K562 (cell line): ENCODE data around the gene FCER2. TPM values are rescaled to one million over a fixed set of nuclear protein-coding genes. Genes with fewer than 3 reads are reported as not detected.
A peak's percentile ranks its signal among the peaks of the same experiment; 100 is the strongest.

Source experiments
- ATAC-seq: fragments of 200-7000 bp; cut with Tn5 transposase; 3 replicates; pipeline ENCODE4 v1.9.1; 2020; ENCODE audit warnings: moderate library complexity
- BruUV-seq: library from RNA; stranded (reverse); fragments of 400-500 nt; replicated peaks from 2 replicates; lab custom pipeline; 2021; lab: Mats Ljungman, UMichigan
- CTCF ChIA-PET: fragments of 300-600 bp; formaldehyde crosslinking; extraction: SDS; loops from one replicate; lab custom pipeline; 2021; ENCODE audit warnings: low intra/inter-chr PET ratio; lab: Yijun Ruan, JAX
- POLR2A ChIA-PET: fragments of 300-600, 350-650 bp; sonication (Branson Sonifier 250); formaldehyde crosslinking; extraction: SDS; loops from one replicate; lab custom pipeline; 2021; ENCODE audit warnings: antibody characterized with exemption, inconsistent platforms; lab: Yijun Ruan, JAX
- DNase-seq, 4 experiments: peaks; one replicate each; pipeline versions ENCODE4 v3.0.0 to v3.0.0-alpha.2; 2011 to 2018; ENCODE audit warnings: low spot score in 3 of 4, mixed read lengths in 3 of 4; ENCODE audit errors: extremely low read depth in 1 of 4
- FAIRE-seq: peaks from 2 replicates; lab custom pipeline; 2011; peaks lifted over from hg19 to GRCh38; lab: Jason Lieb, UNC
- H2AFZ ChIP-seq: 2 replicates; pipeline ENCODE4 v1.6.0; 2011; ENCODE audit warnings: low read depth, low read length, control low read depth, inconsistent platforms
- H3K27ac ChIP-seq: fragments of 200-600 bp; 3 replicates; pipeline ENCODE4 v1.8.0; 2011; ENCODE audit warnings: low read depth, mild to moderate bottlenecking, control low read depth, inconsistent platforms, low read length, moderate library complexity, mixed read lengths; ENCODE audit errors: extremely low read depth
- H3K27me3 ChIP-seq, 2 experiments: fragments of 300-600 bp in 1 of 2; 2 replicates in 1 of 2; 3 replicates in 1 of 2; pipeline versions ENCODE4 v1.6.0 to v1.8.0; 2011; ENCODE audit warnings: inconsistent platforms in 2 of 2, low read length in 2 of 2, mild to moderate bottlenecking in 1 of 2, mixed read lengths in 1 of 2, moderate library complexity in 1 of 2; ENCODE audit not compliant: control insufficient read depth in 2 of 2, insufficient read depth in 2 of 2
- H3K36me3 ChIP-seq: fragments of 300-600 bp; 3 replicates; pipeline ENCODE4 v1.8.0; 2011; ENCODE audit warnings: mild to moderate bottlenecking, low read length, inconsistent platforms; ENCODE audit not compliant: control insufficient read depth, insufficient read depth
- H3K4me1 ChIP-seq, 2 experiments: fragments of 200-600 bp in 1 of 2; replicated peaks in 1 of 2; 2 replicates in 1 of 2; 3 replicates in 1 of 2; pipeline versions ENCODE4 v1.5.1 to v1.8.0; 2011; ENCODE audit warnings: inconsistent platforms in 2 of 2, low read length in 2 of 2, mild to moderate bottlenecking in 1 of 2, mixed read lengths in 1 of 2, moderate library complexity in 1 of 2; ENCODE audit not compliant: control insufficient read depth in 2 of 2, insufficient read depth in 2 of 2
- H3K4me2 ChIP-seq: 2 replicates; pipeline ENCODE4 v1.6.1; 2011; ENCODE audit warnings: low read length, control low read depth, inconsistent platforms, mixed read lengths; ENCODE audit not compliant: insufficient read depth
- H3K4me3 ChIP-seq: fragments of 200-600 bp; sonication (generic), shearing (Covaris generic); 2 replicates; pipeline ENCODE4 v1.5.1; 2016; ENCODE audit warnings: control low read depth, inconsistent platforms
- H3K79me2 ChIP-seq: fragments of 200-600 bp; 3 replicates; pipeline ENCODE4 v1.8.0; 2011; ENCODE audit warnings: low read length, inconsistent platforms; ENCODE audit not compliant: control insufficient read depth, insufficient read depth
- H3K9ac ChIP-seq, 2 experiments: 2 replicates each; pipeline versions ENCODE4 v1.6.0 to v1.6.1; 2011; ENCODE audit warnings: low read depth in 2 of 2, low read length in 2 of 2, control low read depth in 1 of 2, inconsistent platforms in 1 of 2, mild to moderate bottlenecking in 1 of 2, mixed read lengths in 1 of 2; ENCODE audit not compliant: insufficient read depth in 1 of 2
- H3K9me1 ChIP-seq: one replicate; pipeline ENCODE4 v1.6.0; 2011; ENCODE audit warnings: inconsistent platforms, mild to moderate bottlenecking, low read length, moderate library complexity; ENCODE audit not compliant: control insufficient read depth, insufficient read depth
- H3K9me3 ChIP-seq: replicated peaks from 2 replicates; pipeline ENCODE4 v1.5.1; 2011; ENCODE audit warnings: low read depth, low read length, inconsistent platforms; ENCODE audit not compliant: control insufficient read depth, insufficient read depth
- H4K20me1 ChIP-seq: replicated peaks from 2 replicates; pipeline ENCODE4 v1.6.1; 2011; ENCODE audit warnings: low read length, inconsistent platforms, mixed read lengths; ENCODE audit not compliant: control insufficient read depth, insufficient read depth
- CBFA2T3 ChIP-seq: fragments of 450-650 bp; IDR thresholded peaks from 2 replicates; pipeline ENCODE4 v1.6.1; 2017
- CEBPB ChIP-seq: fragments of 450-650 bp; IDR thresholded peaks from 2 replicates; pipeline ENCODE4 v1.6.1; 2016; ENCODE audit warnings: missing genetic modification characterization, missing compliant biosample characterization
- CEBPG ChIP-seq, 3 experiments: fragments of 200-800 bp in 1 of 3; sonication (Bioruptor generic) in 1 of 3; sonication (generic) in 1 of 3; formaldehyde crosslinking in 1 of 3; IDR thresholded peaks in 2 of 3; conservative IDR thresholded peaks in 1 of 3; 2 replicates each; pipeline versions ENCODE4 v1.6.1 to v1.8.0; 2016 to 2022; ENCODE audit warnings: missing compliant biosample characterization in 2 of 3, missing genetic modification characterization in 2 of 3, mild to moderate bottlenecking in 1 of 3, missing genetic modification reagents in 1 of 3
- EHMT2 ChIP-seq: fragments of 450-650 bp; IDR thresholded peaks from 2 replicates; pipeline ENCODE4 v1.6.1; 2018; ENCODE audit warnings: antibody characterized with exemption
- IFI16 ChIP-seq: fragments of 250-450 bp; sonication (Bioruptor Pico); IDR thresholded peaks from 2 replicates; pipeline ENCODE4 v2.1.2; 2022; ENCODE audit warnings: mild to moderate bottlenecking, inconsistent platforms
- IRF2 ChIP-seq: sonication (generic); formaldehyde crosslinking; IDR thresholded peaks from 2 replicates; pipeline ENCODE4 v1.8.1; 2022; ENCODE audit warnings: mild to moderate bottlenecking, missing genetic modification reagents
- MBD2 ChIP-seq: sonication (generic); IDR thresholded peaks from 2 replicates; pipeline ENCODE4 v1.6.1; 2016; ENCODE audit warnings: low read depth, borderline replicate concordance
- MITF ChIP-seq: IDR thresholded peaks from 2 replicates; pipeline ENCODE4 v1.6.1; 2014; ENCODE audit warnings: antibody characterized with exemption
- NR2C1 ChIP-seq, 2 experiments: fragments of 450-650 bp; IDR thresholded peaks; 2 replicates each; pipeline ENCODE4 v1.6.1; 2017; ENCODE audit warnings: mild to moderate bottlenecking in 2 of 2, antibody characterized with exemption in 1 of 2, inconsistent platforms in 1 of 2, missing compliant biosample characterization in 1 of 2, missing genetic modification characterization in 1 of 2
- SMARCE1 ChIP-seq: fragments of 450-650 bp; IDR thresholded peaks from 2 replicates; pipeline ENCODE4 v1.7.1; 2016; ENCODE audit warnings: mild to moderate bottlenecking
- SRF ChIP-seq, 2 experiments: fragments of 250-450, 450-650 bp in 1 of 2; sonication (Bioruptor Pico) in 1 of 2; sonication (generic) in 1 of 2; formaldehyde crosslinking; IDR thresholded peaks; 2 replicates each; pipeline versions ENCODE4 v1.5.0 to v1.5.1; 2020 to 2022; ENCODE audit warnings: mild to moderate bottlenecking in 1 of 2, missing genetic modification reagents in 1 of 2
- ZNF121 ChIP-seq: sonication (generic); formaldehyde crosslinking; conservative IDR thresholded peaks from 2 replicates; pipeline ENCODE4 v1.8.0; 2022; ENCODE audit warnings: missing genetic modification reagents
- WGBS: fragments of 100-300 bp; shearing (Covaris generic); methylation state at CpG from one replicate; pipeline ENCODE4 v1.1.6; 2016; ENCODE audit warnings: low coverage, mixed read lengths; ENCODE audit not compliant: insufficient coverage; ENCODE audit errors: missing lambda C conversion rate; 5-methylcytosine and 5-hydroxymethylcytosine counted together
- in situ Hi-C: fragments of 300-500 bp; cut with MboI; formaldehyde crosslinking; loops from 4 replicates; pipeline ENCODE4 v1.15.0; 2018; ENCODE audit warnings: inconsistent platforms, mixed read lengths
- intact Hi-C: fragments of 100-400 bp; cut with micrococcal nuclease; formaldehyde crosslinking; loops from 2 replicates; pipeline ENCODE4 v1.14.2; 2022
- polyA plus RNA-seq, 8 experiments: library from polyadenylated mRNA; depleted of rRNA in 4 of 8; stranded (reverse) in 5 of 8; unstranded in 3 of 8; fragments of >200 nt; fragmentation: Nextera tagmentation in 2 of 8; fragmentation: Illumina TruSeq in 1 of 8; extraction: Ambion mirVana in 2 of 8; extraction: Trizol in 1 of 8; gene quantifications; 2 replicates each; pipeline versions ENCODE4 v1.2.1 to v1.2.3, GENCODE V29; 2011 to 2014; ENCODE audit warnings: inconsistent platforms in 1 of 8, missing spikeins in 1 of 8
- total RNA-seq, 7 experiments: library from RNA; depleted of rRNA in 6 of 7; stranded (reverse); fragments of >200 nt in 6 of 7; fragmentation: Illumina TruSeq in 2 of 7; extraction: Trizol in 2 of 7; gene quantifications; 2 replicates each; pipeline versions ENCODE4 v1.2.1 to v1.2.3, GENCODE V29; 2011 to 2021; ENCODE audit warnings: low replicate concordance in 1 of 7

FCER2 gene
- total and polyA plus RNA-seq, 9 of the 15 experiments (the other 6 are each of a cell fraction or from before 2014, with no cell fraction given) = 0.11 TPM; not detected in 8

DNA sequence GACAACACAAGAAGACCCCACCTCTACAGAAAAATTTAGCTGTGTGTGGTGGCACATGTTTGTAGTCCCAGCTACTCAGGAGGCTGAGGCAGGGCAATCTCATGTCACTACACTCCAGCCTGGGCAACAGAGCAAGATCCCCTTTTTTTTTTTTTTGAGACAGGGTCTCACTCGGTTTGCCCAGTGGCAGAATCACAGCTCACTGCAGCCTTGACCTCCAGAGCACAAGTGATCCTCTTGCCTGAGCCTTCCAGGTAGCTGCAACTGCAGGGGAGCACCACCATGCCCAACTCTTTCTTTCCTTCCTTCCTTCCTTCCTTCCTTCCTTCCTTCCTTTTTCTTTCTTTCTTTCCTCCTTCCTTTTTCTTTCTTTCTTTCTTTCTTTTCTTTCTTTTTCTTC is 34.2 kb upstream of the FCER2 start:
- Histone ChIP-seq H3K9ac (no peak overlapping the region), H3K79me2 (no peaks in the 10 kb centered on the region), H3K4me3 (no peak overlapping the region), H3K27ac (no peak overlapping the region), H3K27me3 (peaks cover 10 to 24% of the 10 kb centered on the region in 2 experiments; a peak in 4 of 5 replicates), H3K4me1 (peaks cover 0 to 3% of the 10 kb centered on the region in 2 experiments; a peak in 1 of 5 replicates), H3K9me1 (no peaks in the 10 kb centered on the region), H2AFZ (no peak overlapping the region), H3K9me3 (0 out of 2 replicates have a peak, but pooled peaks cover 3% of the 10 kb centered on the region), H3K4me2 (no peak overlapping the region), H3K36me3 (no peaks in the 10 kb centered on the region), H4K20me1 (no peaks in the 10 kb centered on the region)
- 0% methylated on average over 1 of the region's 1 CpG for WGBS
- ATAC-seq = no peak
- CTCF ChIA-PET = no interaction called here
- BruUV-seq = no TSS peak
- no peak for DNase-seq
- FAIRE-seq = no peak
- POLR2A ChIA-PET = interaction anchor here (0.6 kb wide), 1 partner anchor 169 kb away, joined by 3 read pairs; no protein-coding TSS in a partner anchor
- in situ Hi-C loops (no loop called here), intact Hi-C loops (no loop called here)
- TF ChIP-seq ZNF121 (CRISPR knock-in tag) (peak; percentile 69), MBD2 (no peak)

- Histone ChIP-seq H3K4me2 (no peak overlapping the region), H3K4me1 (peaks cover 0 to 16% of the 10 kb centered on the region in 2 experiments; a peak in 2 of 5 replicates), H3K9ac (no peak overlapping the region), H3K27ac (no peak overlapping the region), H3K9me3 (no peaks in the 10 kb centered on the region), H2AFZ (no peak overlapping the region), H3K27me3 (peaks cover 10 to 23% of the 10 kb centered on the region in 2 experiments; a peak in 4 of 5 replicates), H3K36me3 (no peaks in the 10 kb centered on the region), H3K79me2 (no peaks in the 10 kb centered on the region), H3K9me1 (no peaks in the 10 kb centered on the region), H3K4me3 (no peak overlapping the region), H4K20me1 (0 out of 2 replicates have a peak, but pooled peaks cover under 1% of the 10 kb centered on the region)
- DNase-seq (no peak), ATAC-seq (no peak), FAIRE-seq (no peak)
- no TSS peak for BruUV-seq
- WGBS = 4% methylated on average over 11 of the region's 12 CpGs
- in situ Hi-C loops = no loop called here
- intact Hi-C loops = no loop called here
- ChIA-PET POLR2A (interaction anchor here (0.5 to 0.8 kb wide), 2 partner anchors 13 to 44 kb away, joined by 3 read pairs; partner anchors contain the start of gene CD209), CTCF (no interaction called here)
- no peak for TF ChIP-seq IFI16 (CRISPR knock-in tag)
- no peak for TF ChIP-seq CBFA2T3
- TF ChIP-seq CEBPG (CRISPR knock-in tag; IDR thresholded peaks at IDR 0.05) = 0 out of 2 replicates have a peak, but pooled peaks have one; percentile 35
- TF ChIP-seq CEBPG (tag; conservative IDR thresholded peaks at IDR 0.05 in 1 of 2, IDR thresholded peaks at IDR 0.05 in 1 of 2) = peak; percentile 50 to 89; a peak in 3 of 4 replicates
- TF ChIP-seq CEBPB (tag) = peak; percentile 86
- no peak for TF ChIP-seq IRF2 (CRISPR knock-in tag)
- TF ChIP-seq MITF = no peak
- no peak for TF ChIP-seq SMARCE1
- no peak for TF ChIP-seq EHMT2
- TF ChIP-seq NR2C1 (IDR thresholded peaks at IDR 0.05) = no peak
- no peak for TF ChIP-seq NR2C1 (tag; IDR thresholded peaks at IDR 0.05)
- no peak for TF ChIP-seq SRF (CRISPR knock-in tag; IDR thresholded peaks at IDR 0.05)
Observed at GRCh38 chr19:7734220-7735203, 32.6 kb upstream of the FCER2 start.
